Measurements from ENCODE around the gene LINC01488. TPM values are rescaled to one million over a fixed set of nuclear protein-coding genes. Genes with fewer than 3 reads are reported as not detected.

The LINC01488 gene
- total and polyA plus RNA-seq, 10 of the 15 experiments (the other 5 are each of a cell fraction or from before 2014, with no cell fraction given) = not detected

- intact Hi-C loops (cut with micrococcal nuclease; ENCODE audit: unreplicated experiment) (no loop called here), in situ Hi-C loops (cut with MboI) (no loop called here)
- no peak overlapping the region for H2AFZ ChIP-seq (ENCODE audit: control insufficient read depth, low read depth, low read length)
- no peak overlapping the region for H3K4me2 ChIP-seq (ENCODE audit: control insufficient read depth, insufficient read depth)
- 32% methylated on average over 23 of the region's 23 CpGs for WGBS (ENCODE audit: insufficient coverage, insufficient replicate concordance, low lambda C conversion rate, missing lambda C conversion rate)
- H3K27ac ChIP-seq (ENCODE audit: control insufficient read depth, insufficient read depth) = no peak overlapping the region
- TF ChIP-seq POU2F2 (IDR thresholded peaks at IDR 0.05; ENCODE audit: borderline replicate concordance, low read depth, low read length) (no peak), ZZZ3 (IDR thresholded peaks at IDR 0.05; ENCODE audit: control insufficient read depth, insufficient read length, low read depth) (no peak), PAX5 (IDR thresholded peaks at IDR 0.05; ENCODE audit: borderline replicate concordance, low read depth, low read length) (no peak), TCF12 (IDR thresholded peaks at IDR 0.05; ENCODE audit: low read depth, low read length) (no peak), RB1 (IDR thresholded peaks at IDR 0.05; ENCODE audit: borderline replicate concordance) (no peak), GABPA (IDR thresholded peaks at IDR 0.05; ENCODE audit: low read depth) (no peak), SREBF1 (IDR thresholded peaks at IDR 0.05; ENCODE audit: low read length) (no peak), STAT3 (IDR thresholded peaks at IDR 0.05; ENCODE audit: low read depth, low read length) (no peak)
- SMC1A ChIA-PET (ENCODE audit: uncharacterized antibody, unreplicated experiment) = no interaction called here
- H3K27me3 ChIP-seq (replicated peaks in 1 of 2; ENCODE audit: control insufficient read depth in 2 of 2, insufficient read depth in 2 of 2, low read length in 1 of 2) = no peaks in the 10 kb centered on the region; a peak in 1 of 4 replicates
- H3K36me3 ChIP-seq (ENCODE audit: control insufficient read depth in 2 of 2, insufficient read depth in 2 of 2, low read length in 1 of 2) = no peaks in the 10 kb centered on the region
- no peak overlapping the region for H3K4me3 ChIP-seq
- CTCF ChIA-PET = no interaction called here
- DNase-seq (ENCODE audit: low read depth, low spot score) (no peak), ATAC-seq (no peak), FAIRE-seq (no peak)
- H3K9ac ChIP-seq (ENCODE audit: control insufficient read depth, insufficient read depth, low read length) = no peak overlapping the region
- POLR2A ChIA-PET = no interaction called here
- no peaks in the 10 kb centered on the region for H3K4me1 ChIP-seq (ENCODE audit: control insufficient read depth, insufficient read depth, low read length)
- RAD21 ChIA-PET (ENCODE audit: unreplicated experiment) = no interaction called here
- no peaks in the 10 kb centered on the region for H3K9me3 ChIP-seq (replicated peaks; ENCODE audit: control insufficient read depth, insufficient read depth, low read length)
- no peaks in the 10 kb centered on the region; the same call in 1 of the 2 replicates for H4K20me1 ChIP-seq (ENCODE audit: control insufficient read depth, insufficient read depth)
- no TSS peak for BruUV-seq (replicated peaks)
- H3K79me2 ChIP-seq (ENCODE audit: control insufficient read depth, insufficient read depth, low read length) = no peaks in the 10 kb centered on the region
These were observed 7.7 kb downstream of the LINC01488 start for GRCh38 chr11:69489031-69489745.
